Gastroesophageal sphincter (tissue), 4 donors: ENCODE measurements around the gene PRSS21. TPM values are rescaled to one million over a fixed set of nuclear protein-coding genes. Genes with fewer than 3 reads are reported as not detected.

ENCODE experiments used
- ATAC-seq: fragments of 150-250 bp; one replicate; pipeline ENCODE4 v1.9.1; 2016; ENCODE audit warnings: mild to moderate bottlenecking, moderate library complexity
- H3K27ac ChIP-seq, 4 donors: fragments of 200-600 bp; sonication (generic) in 3 of 4; 1 replicate in 3 of 4; 2 replicates in 1 of 4; pipeline ENCODE4 v1.5.1; 2016 to 2019
- H3K27me3 ChIP-seq: fragments of 200-600 bp; sonication (generic); one replicate; pipeline ENCODE4 v1.5.1; 2019
- H3K36me3 ChIP-seq, 2 donors: fragments of 200-600 bp; sonication (generic); one replicate each; pipeline ENCODE4 v1.5.1; 2019; ENCODE audit warnings: control low read depth in 1 of 2
- H3K4me1 ChIP-seq, 3 donors: fragments of 200-600 bp; sonication (generic); 1 replicate in 2 of 3; 2 replicates in 1 of 3; pipeline ENCODE4 v1.5.1; 2016 to 2019; ENCODE audit warnings: control low read depth in 2 of 3
- H3K4me3 ChIP-seq, 2 donors: fragments of 200-600 bp; sonication (generic); one replicate each; pipeline ENCODE4 v1.5.1; 2019; ENCODE audit warnings: mild to moderate bottlenecking in 1 of 2, moderate library complexity in 1 of 2
- H3K9me3 ChIP-seq, 3 donors: fragments of 200-600 bp; sonication (generic); one replicate each; pipeline ENCODE4 v1.5.1; 2017 to 2019; ENCODE audit warnings: control low read depth in 2 of 3
- CTCF ChIP-seq, 4 experiments: fragments of 200-600 bp in 2 of 4; fragments of 450-650 bp in 2 of 4; sonication (generic) in 1 of 4; IDR thresholded peaks; one replicate each; pipeline ENCODE4 v1.5.1; 2017 to 2019; ENCODE audit warnings: antibody characterized with exemption in 4 of 4, mild to moderate bottlenecking in 2 of 4, moderate library complexity in 2 of 4
- EP300 ChIP-seq: sonication (generic); formaldehyde crosslinking; IDR thresholded peaks from one replicate; pipeline ENCODE4 v1.6.1; 2017; ENCODE audit warnings: antibody characterized with exemption, mild to moderate bottlenecking
- POLR2A ChIP-seq, 2 donors: fragments of 450-650 bp; IDR thresholded peaks; one replicate each; pipeline ENCODE4 v1.6.1; 2017; ENCODE audit warnings: antibody characterized with exemption in 2 of 2, mild to moderate bottlenecking in 2 of 2, moderate library complexity in 1 of 2
- POLR2AphosphoS5 ChIP-seq: sonication (generic); formaldehyde crosslinking; IDR thresholded peaks from one replicate; pipeline ENCODE4 v1.6.1; 2017; ENCODE audit warnings: antibody characterized with exemption
- WGBS, 2 donors: methylation state at CpG; one replicate each; pipeline ENCODE4 v1.1.5; 2018; ENCODE audit warnings: low coverage in 1 of 2; 5-methylcytosine and 5-hydroxymethylcytosine counted together
- total RNA-seq, 4 donors: library from RNA; depleted of rRNA; stranded (reverse); fragments of >200 nt; gene quantifications; one replicate each; pipeline ENCODE4 v1.1.0, GENCODE V29; 2016

Gene PRSS21
- not detected for total RNA-seq

GRCh38 chr16:2816751-2817339 lies at the start of gene PRSS21:
Gene PRSS21 (plus strand): TSS chr16:2817237. CDS start chr16:2817269, 32 bp downstream.
- no peak for ATAC-seq
- H3K4me3 ChIP-seq = no peak within 1 kb of the TSS
- peaks cover 91% of the 10 kb centered on the region for H3K27me3 ChIP-seq
- H3K36me3 ChIP-seq = no peaks in the 10 kb centered on the region
- WGBS, 2 donors = 78 to 100% methylated on average over 3 of the region's 28 CpGs
- no peaks in the 10 kb centered on the region for H3K9me3 ChIP-seq
- TF ChIP-seq POLR2A (IDR thresholded peaks at IDR 0.05) = no peak
- peak in 1 of 4 experiments; percentile 11 for TF ChIP-seq CTCF (IDR thresholded peaks at IDR 0.05)
- H3K4me1 ChIP-seq = no peaks in the 10 kb centered on the region
- H3K27ac ChIP-seq = no peak within 1 kb of the TSS

DNA sequence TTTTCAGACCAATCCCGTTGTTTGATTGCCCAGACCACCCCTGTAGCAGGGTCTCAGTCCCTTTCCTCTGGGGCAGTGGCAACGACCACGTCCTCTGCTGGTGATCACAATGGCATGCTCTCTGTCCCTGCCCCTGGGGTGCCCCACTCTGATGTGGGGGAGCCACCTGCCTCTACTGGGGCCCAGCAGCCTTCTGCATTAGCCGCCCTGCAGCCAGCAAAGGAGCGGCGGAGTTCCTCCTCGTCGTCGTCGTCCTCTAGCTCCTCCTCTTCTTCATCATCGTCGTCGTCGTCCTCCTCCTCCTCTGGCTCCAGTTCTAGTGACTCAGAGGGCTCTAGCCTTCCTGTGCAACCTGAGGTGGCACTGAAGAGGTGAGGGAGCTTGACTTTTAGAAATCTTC lies 49.1 kb upstream of the PRSS21 start:
- Histone ChIP-seq H3K36me3 (peaks cover 0 to 99% of the 10 kb centered on the region in 2 donors), H3K9me3 (no peaks in the 10 kb centered on the region), H3K27me3 (no peaks in the 10 kb centered on the region), H3K4me1 (peaks cover 0 to 42% (median 0%) of the 10 kb centered on the region in 3 donors), H3K27ac (no peak overlapping the region), H3K4me3 (no peak overlapping the region)
- TF ChIP-seq CTCF (IDR thresholded peaks at IDR 0.05) = no peak
- TF ChIP-seq POLR2A (IDR thresholded peaks at IDR 0.05) = no peak
- TF ChIP-seq POLR2AphosphoS5 = no peak
- TF ChIP-seq EP300 = no peak
- 42 to 50% methylated on average over 2 to 3 of the region's 14 CpGs for WGBS, 2 donors
- no peak for ATAC-seq

DNA sequence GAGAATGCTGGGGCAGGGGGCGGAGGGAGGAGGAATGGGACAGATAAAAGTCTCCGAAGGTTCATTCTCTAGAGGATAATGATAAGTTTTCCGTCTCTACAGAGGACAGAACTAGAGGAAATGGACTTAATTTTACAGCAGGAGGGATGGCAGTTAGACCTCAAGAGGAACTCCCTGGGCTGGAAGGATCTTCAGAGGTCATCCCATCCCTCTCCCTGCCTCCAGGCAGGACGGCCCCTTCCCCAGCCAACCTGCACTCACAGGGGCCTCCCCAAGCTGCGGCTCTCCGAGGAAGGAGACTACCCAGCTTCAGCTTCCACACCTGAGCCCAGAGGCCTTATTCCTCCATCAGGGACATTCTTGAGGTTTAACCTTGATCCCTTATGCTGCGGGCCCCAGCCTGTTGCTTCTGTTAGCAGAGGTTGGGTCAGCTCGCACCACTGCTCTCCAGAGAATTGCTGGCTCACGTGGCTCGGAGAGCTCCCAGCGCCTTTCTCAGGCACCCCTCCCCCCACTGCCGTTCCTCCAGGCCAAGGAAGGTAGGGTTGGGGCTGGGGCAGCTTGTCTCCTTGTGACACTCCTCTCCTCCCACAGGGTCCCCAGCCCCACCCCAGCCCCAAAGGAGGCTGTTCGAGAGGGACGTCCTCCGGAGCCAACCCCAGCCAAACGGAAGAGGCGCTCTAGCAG lies 48.5 kb upstream of the PRSS21 start:
- no peak overlapping the region for H3K4me3 ChIP-seq
- peaks cover 0 to 49% (median 0%) of the 10 kb centered on the region in 3 donors for H3K4me1 ChIP-seq
- no peak for ATAC-seq
- peak overlapping the region in 2 of 4 donors; percentile 29 to 48 for H3K27ac ChIP-seq
- H3K9me3 ChIP-seq = no peaks in the 10 kb centered on the region
- TF ChIP-seq CTCF (IDR thresholded peaks at IDR 0.05) (no peak), POLR2A (IDR thresholded peaks at IDR 0.05) (no peak), POLR2AphosphoS5 (no peak), EP300 (no peak)
- 83% methylated on average over 8 of the region's 17 CpGs; no CpG with 5 or more reads in 1 of the 2 donors for WGBS, 2 donors
- H3K27me3 ChIP-seq = no peaks in the 10 kb centered on the region
- peaks cover 0 to 99% of the 10 kb centered on the region in 2 donors for H3K36me3 ChIP-seq

- TF ChIP-seq CTCF (IDR thresholded peaks at IDR 0.05) = no peak
- no peak for TF ChIP-seq EP300
- no peak for TF ChIP-seq POLR2A (IDR thresholded peaks at IDR 0.05)
- TF ChIP-seq POLR2AphosphoS5 = no peak
- no peak overlapping the region for H3K4me3 ChIP-seq
- H3K4me1 ChIP-seq = peaks cover 0 to 54% (median 0%) of the 10 kb centered on the region in 3 donors
- H3K36me3 ChIP-seq = peaks cover 0 to 99% of the 10 kb centered on the region in 2 donors
- H3K27ac ChIP-seq = peak overlapping the region in 2 of 4 donors; percentile 29 to 48
- no peaks in the 10 kb centered on the region for H3K27me3 ChIP-seq
- no peak for ATAC-seq
- H3K9me3 ChIP-seq = no peaks in the 10 kb centered on the region
- 100% methylated on average over 3 of the region's 11 CpGs; no CpG with 5 or more reads in 1 of the 2 donors for WGBS, 2 donors
These were observed 47.9 kb upstream of the PRSS21 start for GRCh38 chr16:2769100-2769529.
